Activated gamma-delta T cell (primary cell): Measurements from ENCODE around the gene OR4M1.
"Not testable (repeated sequence)": the region's sequence is repeated elsewhere in the genome, so short reads cannot be mapped to it uniquely, and the experiment has no call there.

Source experiments
- DNase-seq: peaks from one replicate; lab custom pipeline; 2025; lab: John Stamatoyannopoulos, UW
- total RNA-seq, 2 donors: gene quantifications; one replicate each; lab custom pipeline; 2026; lab: John Stamatoyannopoulos, UW

The OR4M1 gene
- 0 reads per million in 2 donors for total RNA-seq

- DNase-seq, result not testable (repeated sequence)
These were observed at the start of gene OR4M1 for GRCh38 chr14:19773204-19773603. Gene OR4M1, plus strand, starts transcription at chr14:19773504. Its CDS starts 6,819 bp downstream, at chr14:19780323.

GRCh38 chr14:19729359-19729758 is 43.9 kb upstream of the OR4M1 start:
- no peak for DNase-seq

GRCh38 chr14:19729763-19730162 is 43.5 kb upstream of the OR4M1 start:
- DNase-seq, result no peak

GRCh38 chr14:19733893-19734292 is 39.4 kb upstream of the OR4M1 start:
- DNase-seq, result not testable (repeated sequence)

- no peak for DNase-seq
These were observed 30.0 kb upstream of the OR4M1 start, which contains the start of gene OR4Q3 for GRCh38 chr14:19743256-19743655. Gene OR4Q3, plus strand, starts transcription at chr14:19743571.

GRCh38 chr14:19752316-19752715 is 21.0 kb upstream of the OR4M1 start:
- DNase-seq, result not testable (repeated sequence)

GRCh38 chr14:19754172-19754571 is 19.1 kb upstream of the OR4M1 start:
- no peak for DNase-seq

GRCh38 chr14:19771491-19771890 is 1.8 kb upstream of the OR4M1 start:
- DNase-seq, result not testable (repeated sequence)

GRCh38 chr14:19771895-19772430 is 1.3 kb upstream of the OR4M1 start:
- no peak for DNase-seq

- DNase-seq, result not testable (repeated sequence)
These were observed 850 bp upstream of the OR4M1 start for GRCh38 chr14:19772454-19772853.

GRCh38 chr14:19775587-19775986 is 2.3 kb downstream of the OR4M1 start:
- DNase-seq, result no peak

GRCh38 chr14:19785848-19786247 is 12.5 kb downstream of the OR4M1 start:
- DNase-seq, result not testable (repeated sequence)

- not testable (repeated sequence) for DNase-seq
These were observed 14.0 kb downstream of the OR4M1 start for GRCh38 chr14:19787318-19787717.

GRCh38 chr14:19788150-19788549 is 14.8 kb downstream of the OR4M1 start:
- not testable (repeated sequence) for DNase-seq

- not testable (repeated sequence) for DNase-seq
These were observed 23.3 kb downstream of the OR4M1 start for GRCh38 chr14:19796520-19797108.

GRCh38 chr14:19799880-19800279 is 26.6 kb downstream of the OR4M1 start:
- DNase-seq, result no peak

GRCh38 chr14:19800282-19801117 is 27.2 kb downstream of the OR4M1 start:
- DNase-seq, result no peak

- no peak for DNase-seq
These were observed 27.8 kb downstream of the OR4M1 start for GRCh38 chr14:19801118-19801464.

GRCh38 chr14:19803470-19803869 is 30.2 kb downstream of the OR4M1 start, which contains the start of gene OR4N2:
Gene OR4N2, plus strand, starts transcription at chr14:19803770. Its CDS starts 23,679 bp downstream, at chr14:19827449.
- DNase-seq, result not testable (repeated sequence)

- not testable (repeated sequence) for DNase-seq
These were observed 40.0 kb downstream of the OR4M1 start for GRCh38 chr14:19813171-19813920.

GRCh38 chr14:19819879-19820278 is 46.6 kb downstream of the OR4M1 start:
- not testable (repeated sequence) for DNase-seq

GRCh38 chr14:19821016-19821415 is 47.7 kb downstream of the OR4M1 start:
- not testable (repeated sequence) for DNase-seq
